ENCODE data around the gene SMIM5. TPM values are rescaled to one million over a fixed set of nuclear protein-coding genes. Genes with fewer than 3 reads are reported as not detected.
A peak's percentile ranks its signal among the peaks of the same experiment; 100 is the strongest.
"Not testable (repeated sequence)": the region's sequence is repeated elsewhere in the genome, so short reads cannot be mapped to it uniquely, and the experiment has no call there.

The SMIM5 gene
- total RNA-seq: 3.0 TPM

DNA sequence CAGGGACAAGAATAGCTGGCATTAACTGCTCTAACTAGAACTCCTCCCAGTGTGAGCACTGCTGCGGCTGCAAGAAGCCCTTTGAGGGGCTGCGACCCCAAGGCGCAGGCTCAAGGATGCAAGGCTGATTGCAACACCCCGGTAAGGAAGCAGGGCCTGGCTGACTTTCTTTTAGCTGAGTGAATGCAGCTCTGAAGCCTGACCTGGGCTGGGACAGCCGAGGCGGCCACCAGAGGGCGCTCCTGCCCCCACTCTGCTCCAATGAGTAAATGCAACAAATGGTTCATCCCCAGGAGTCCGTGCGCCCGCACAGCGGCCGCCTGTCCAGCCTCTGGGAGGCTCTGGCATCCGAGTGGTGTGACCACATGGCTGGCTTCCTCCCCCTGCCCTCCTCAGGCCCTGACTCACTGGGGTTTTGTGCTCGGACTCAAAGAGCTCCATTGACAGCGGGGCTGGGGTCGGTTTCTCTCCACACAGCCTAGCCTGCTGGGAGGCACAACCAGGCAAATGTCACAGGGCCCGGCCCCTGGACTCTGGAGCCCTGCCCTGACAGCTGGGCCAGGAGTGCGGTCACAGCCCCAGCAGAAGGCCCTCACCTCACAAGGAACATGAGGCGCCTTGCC lies at the start of gene SMIM5:
SMIM5 (plus strand) TSS at position 572 of the 623 bp plus-strand sequence. CDS start 6,768 bp downstream, outside the sequence.
- peak; percentile 71 to 80 (median 76) for DNase-seq (ENCODE audit: low read depth in 2 of 3, low spot score in 2 of 3)

DNA sequence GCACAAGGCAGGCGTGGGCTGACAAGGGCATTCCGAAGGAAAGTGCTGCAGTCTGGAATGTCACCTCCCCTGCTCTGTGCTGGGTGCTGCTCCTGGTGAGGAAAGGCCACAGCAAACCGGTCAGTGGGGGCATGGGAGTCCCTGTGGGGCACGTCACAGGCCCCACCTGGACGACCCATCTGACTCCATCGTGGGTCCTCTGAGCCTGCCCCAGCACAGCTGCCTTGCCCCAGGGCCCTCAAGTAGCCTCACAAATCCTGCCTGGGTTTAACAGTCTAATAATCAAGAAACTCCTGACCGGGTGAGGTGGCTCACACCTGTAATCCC lies 48.4 kb upstream of the SMIM5 start:
- no peak for DNase-seq (ENCODE audit: low read depth in 2 of 3, low spot score in 2 of 3)

GRCh38 chr17:75587675-75588595 lies 45.3 kb upstream of the SMIM5 start, which contains the start of gene MYO15B:
TSS of gene MYO15B (plus strand) at chr17:75587800. CDS start at chr17:75588058, 258 bp downstream.
- DNase-seq (ENCODE audit: low read depth in 2 of 3, low spot score in 2 of 3): peak; percentile 32 to 92 (median 90)

DNA sequence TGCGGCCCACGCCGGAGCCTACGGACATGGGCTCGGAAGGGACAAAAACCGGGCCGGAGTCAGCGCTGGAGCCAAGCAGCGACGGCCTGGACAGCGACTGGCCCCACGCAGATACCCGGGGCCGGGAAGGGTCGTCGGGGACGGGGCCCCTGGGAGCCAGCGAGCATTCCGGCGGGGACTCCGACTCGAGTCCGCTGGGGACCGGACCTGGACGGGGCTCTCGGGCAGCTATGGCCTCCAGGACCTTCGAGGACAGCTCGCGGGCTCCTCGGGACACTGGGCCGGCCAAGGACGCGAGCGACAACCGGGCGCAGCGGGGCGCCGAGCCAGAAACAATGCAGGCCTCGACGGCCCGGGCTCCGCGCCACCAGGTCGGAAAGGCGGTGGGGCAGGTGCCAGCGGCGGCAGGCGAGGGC lies 44.6 kb upstream of the SMIM5 start:
- no peak for DNase-seq (ENCODE audit: low read depth in 2 of 3, low spot score in 2 of 3)

GRCh38 chr17:75589012-75589918 lies 44.0 kb upstream of the SMIM5 start:
- peak; percentile 84 to 94 (median 93) for DNase-seq (ENCODE audit: low read depth in 2 of 3, low spot score in 2 of 3)

- DNase-seq (ENCODE audit: low read depth in 2 of 3, low spot score in 2 of 3): no peak
These were observed 43.3 kb upstream of the SMIM5 start for GRCh38 chr17:75589919-75590303.

GRCh38 chr17:75590314-75590761 lies 42.9 kb upstream of the SMIM5 start:
- no peak for DNase-seq (ENCODE audit: low read depth in 2 of 3, low spot score in 2 of 3)

- DNase-seq (ENCODE audit: low read depth in 2 of 3, low spot score in 2 of 3): no peak
These were observed 42.1 kb upstream of the SMIM5 start for GRCh38 chr17:75590849-75591721.

DNA sequence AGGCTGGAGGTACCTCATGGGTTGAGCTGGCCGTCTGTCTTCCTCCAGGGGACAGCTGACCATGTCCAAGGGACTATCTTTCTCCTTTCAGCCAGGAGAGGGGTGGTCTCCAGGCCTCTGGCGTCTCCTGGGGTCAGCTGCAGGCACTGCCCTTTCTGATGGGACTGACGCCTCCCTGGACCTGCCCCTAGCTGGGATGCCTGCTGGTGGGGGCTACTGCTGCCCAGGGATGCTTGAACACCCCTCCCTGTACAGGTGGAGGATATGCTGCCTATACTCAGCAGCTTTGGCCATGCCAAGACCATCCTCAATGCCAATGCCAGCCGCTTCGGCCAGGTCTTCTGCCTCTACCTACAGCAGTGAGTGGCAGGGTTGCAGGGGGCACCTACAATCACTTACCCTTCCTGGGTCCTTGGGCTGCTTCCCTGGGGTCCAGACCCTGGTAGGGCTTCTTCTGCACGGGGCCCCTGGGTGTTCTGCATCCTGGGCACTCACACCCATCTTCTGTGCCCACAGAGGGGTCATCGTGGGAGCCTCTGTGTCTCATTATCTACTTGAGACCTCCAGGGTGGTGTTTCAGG lies 41.4 kb upstream of the SMIM5 start:
- no peak for DNase-seq (ENCODE audit: low read depth in 2 of 3, low spot score in 2 of 3)

- no peak for DNase-seq (ENCODE audit: low read depth in 2 of 3, low spot score in 2 of 3)
These were observed 40.8 kb upstream of the SMIM5 start for GRCh38 chr17:75592348-75593020.

DNA sequence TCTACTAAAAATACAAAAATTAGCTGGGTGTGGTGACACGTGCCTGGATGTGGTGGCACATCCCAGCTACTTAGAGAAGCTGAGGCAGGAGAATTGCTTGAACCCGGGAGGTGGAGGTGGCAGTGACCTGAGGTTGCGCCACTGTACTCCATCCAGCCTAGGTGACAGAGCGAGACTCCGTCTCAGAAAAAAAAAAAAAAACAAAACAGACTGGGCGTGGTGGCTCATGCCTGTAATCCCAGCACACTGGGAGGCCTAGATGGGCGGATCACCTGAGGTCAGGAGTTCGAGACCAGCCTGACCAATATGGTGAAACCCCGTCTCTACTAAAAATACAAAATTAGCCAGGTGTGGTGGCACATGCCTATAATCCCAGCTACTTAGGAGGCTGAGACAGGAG lies 39.8 kb upstream of the SMIM5 start:
- DNase-seq (ENCODE audit: low read depth in 2 of 3, low spot score in 2 of 3): not testable (repeated sequence)

GRCh38 chr17:75594499-75595283 lies 38.5 kb upstream of the SMIM5 start:
- no peak for DNase-seq (ENCODE audit: low read depth in 2 of 3, low spot score in 2 of 3)

DNA sequence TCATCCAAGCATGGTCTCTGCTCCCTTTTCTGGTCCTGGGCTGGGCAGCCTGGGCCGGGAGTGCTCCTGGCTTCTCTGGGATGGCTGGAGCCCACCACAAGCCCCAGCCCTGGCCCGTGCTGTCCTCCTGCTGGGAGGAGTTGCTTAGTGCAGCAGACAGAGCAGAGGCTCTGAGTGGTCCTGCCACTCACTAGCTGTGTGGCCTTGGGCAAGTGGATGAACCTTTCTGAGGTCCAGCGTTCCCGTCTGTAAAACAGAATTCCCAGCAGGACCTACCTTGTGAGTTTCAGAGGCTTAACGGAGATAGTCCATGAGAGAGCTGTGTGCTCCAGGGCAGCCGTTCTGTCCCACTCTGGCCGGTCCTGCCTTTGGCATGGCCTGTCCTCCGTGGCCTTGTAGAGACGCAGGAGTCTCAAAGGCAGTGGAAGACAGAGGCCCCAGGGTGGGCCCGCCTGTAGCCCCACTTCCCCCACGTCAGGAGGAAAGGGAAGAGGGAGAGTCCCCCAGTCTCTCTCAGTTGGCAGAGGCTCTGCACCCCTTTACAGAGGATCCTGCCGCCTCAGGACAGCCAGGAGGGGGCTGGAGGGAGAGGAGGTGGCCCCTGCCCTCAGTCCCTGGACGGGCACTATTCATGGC lies 37.8 kb upstream of the SMIM5 start:
- no peak for DNase-seq (ENCODE audit: low read depth in 2 of 3, low spot score in 2 of 3)

DNA sequence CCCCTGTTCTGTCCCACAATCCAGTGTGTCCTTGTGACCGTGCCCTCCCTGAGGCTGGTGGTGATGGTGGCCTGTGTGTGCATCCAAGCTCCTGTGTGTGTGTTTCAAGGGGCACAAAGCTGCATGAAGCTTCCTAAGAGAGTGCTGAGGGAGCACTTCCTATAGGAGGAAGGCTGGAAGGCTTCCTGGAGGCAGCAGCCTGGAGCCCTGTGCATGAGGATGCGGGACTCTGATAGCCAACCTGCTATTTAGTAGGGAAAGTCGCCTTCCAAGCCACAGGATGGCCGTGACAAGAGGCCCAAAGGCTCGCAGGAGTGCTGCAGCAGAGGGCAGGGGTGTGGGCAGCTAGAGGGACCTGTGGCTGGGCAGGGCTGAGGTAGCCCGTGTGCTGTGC lies 37.3 kb upstream of the SMIM5 start:
- no peak for DNase-seq (ENCODE audit: low read depth in 2 of 3, low spot score in 2 of 3)

- no peak for DNase-seq (ENCODE audit: low read depth in 2 of 3, low spot score in 2 of 3)
These were observed 36.7 kb upstream of the SMIM5 start for GRCh38 chr17:75596320-75597087.

DNA sequence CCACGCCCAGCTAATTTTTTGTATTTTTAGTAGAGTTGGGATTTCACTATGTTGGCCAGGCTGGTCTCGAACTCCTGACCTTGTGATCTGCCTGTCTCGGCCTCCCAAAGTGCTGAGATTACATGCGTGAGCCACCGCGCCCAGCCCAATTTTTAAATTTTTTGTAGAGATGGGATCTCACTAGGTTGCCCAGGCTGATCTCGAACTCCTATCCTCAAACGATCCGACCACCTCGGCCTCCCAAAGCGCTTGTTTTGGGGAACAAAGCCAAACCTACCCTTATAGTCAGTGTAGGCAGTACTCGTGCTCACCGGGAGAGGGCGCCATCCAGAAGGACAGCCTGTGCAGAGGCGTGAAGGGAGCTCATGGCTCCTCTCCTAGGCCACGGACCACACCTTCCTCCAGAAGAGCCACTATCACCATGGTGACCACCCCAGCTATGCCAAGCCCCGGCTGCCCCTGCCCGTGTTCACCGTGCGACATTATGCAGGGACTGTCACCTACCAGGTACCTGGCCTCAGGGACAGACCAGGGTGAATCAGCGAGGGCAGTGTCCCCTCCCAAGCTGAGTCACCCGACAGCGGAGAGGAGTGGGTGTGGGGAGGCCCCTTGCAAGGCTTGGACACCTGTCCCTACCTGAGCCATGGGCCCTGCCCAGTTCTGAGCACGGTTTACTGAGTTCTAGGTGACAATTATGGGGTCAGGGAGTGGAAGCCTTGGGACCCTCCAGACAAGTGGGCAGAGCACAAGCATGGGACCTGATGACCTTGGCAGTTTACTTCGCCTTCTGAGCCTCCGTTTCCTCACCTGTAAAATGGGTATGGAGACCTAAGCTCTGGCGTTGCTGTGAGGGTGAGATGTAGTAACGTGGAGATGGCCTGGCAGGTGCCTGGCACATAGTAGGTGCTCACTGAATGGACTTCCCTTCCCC lies 31.9 kb upstream of the SMIM5 start:
- peak in 2 of 3 donors; percentile 62 to 80 for DNase-seq (ENCODE audit: low read depth in 2 of 3, low spot score in 2 of 3)

All from hematopoietic multipotent progenitor cell (in vitro differentiated cells).